PC-9 (cell line): Measurements from ENCODE around the gene SHISA6.

Experiments used
- CTCF ChIP-seq: fragments of 200-600 bp; sonication (generic); conservative IDR thresholded peaks from 2 replicates; pipeline ENCODE4 v1.6.1; 2017; ENCODE audit warnings: mixed run types, antibody characterized with exemption, mild to moderate bottlenecking, moderate library complexity
- EZH2 ChIP-seq: fragments of 200-600 bp; sonication (generic); IDR thresholded peaks from 2 replicates; pipeline ENCODE4 v1.8.0; 2017; ENCODE audit warnings: antibody characterized with exemption, low read depth

- TF ChIP-seq CTCF (no peak), EZH2 (no peak)
Measured at GRCh38 chr17:11580677-11581076, 339.7 kb downstream of the SHISA6 start.
